ENCODE data around the gene ACSF2. TPM values are rescaled to one million over a fixed set of nuclear protein-coding genes. Genes with fewer than 3 reads are reported as not detected.

Gene ACSF2
- total RNA-seq, 1 experiment from 2014 or later, result 161 TPM

- CTCF ChIA-PET, result interaction anchor here (0.6 to 2.5 kb wide), 2 partner anchors 8 to 55 kb away, joined by 3 to 19 read pairs; partner anchors contain the start of gene LRRC59
- peaks cover 100% of the 10 kb centered on the region for H3K36me3 Mint-ChIP-seq (ENCODE audit: insufficient read depth, unreplicated experiment)
- intact Hi-C loops (cut with micrococcal nuclease; ENCODE audit: unreplicated experiment), result no loop called here
Measured at GRCh38 chr17:50389534-50389933, 36.5 kb upstream of the ACSF2 start.

GRCh38 chr17:50392621-50393020 is 33.4 kb upstream of the ACSF2 start:
- Mint-ChIP-seq H3K4me3 (ENCODE audit: unreplicated experiment) (no peak overlapping the region), H3K9me3 (ENCODE audit: unreplicated experiment) (no peaks in the 10 kb centered on the region), H3K4me1 (ENCODE audit: low read depth, unreplicated experiment) (peaks cover 7% of the 10 kb centered on the region), H3K27me3 (ENCODE audit: insufficient read depth, unreplicated experiment) (no peaks in the 10 kb centered on the region), H3K36me3 (ENCODE audit: insufficient read depth, unreplicated experiment) (peaks cover 93% of the 10 kb centered on the region), H3K27ac (ENCODE audit: unreplicated experiment) (no peak overlapping the region)
- no TSS peak for BruUV-seq (replicated peaks)
- DNase-seq, result no peak
- TF ChIP-seq CTCF (IDR thresholded peaks at IDR 0.05; ENCODE audit: insufficient read depth in 1 of 2, low read depth in 1 of 2, low read length in 1 of 2, severe bottlenecking in 1 of 2, unreplicated experiment in 1 of 2), result no peak
- ChIA-PET CTCF (interaction anchor here (0.6 to 1.0 kb wide), 2 partner anchors 86 to 1305 kb away, joined by 3 to 9 read pairs; no protein-coding TSS in a partner anchor), POLR2A (interaction anchor here (0.6 kb wide), 1 partner anchor 32 kb away, joined by 3 read pairs; no protein-coding TSS in a partner anchor)
- no peaks in the 10 kb centered on the region for H3K9me3 ChIP-seq
- intact Hi-C loops (cut with micrococcal nuclease; ENCODE audit: unreplicated experiment), result no loop called here
- H3K27me3 ChIP-seq (replicated peaks; ENCODE audit: control insufficient read depth, insufficient read depth, low read length), result no peaks in the 10 kb centered on the region
- peaks cover 21% of the 10 kb centered on the region for H3K36me3 ChIP-seq (ENCODE audit: control insufficient read depth, insufficient read depth, low read length)
- H3K4me3 ChIP-seq (ENCODE audit: low read depth, low read length), result no peak overlapping the region
- peaks cover 5% of the 10 kb centered on the region; the same call in 1 of the 2 replicates for H3K4me1 ChIP-seq

More at GRCh38 chr17:50389534-50389933, 36.5 kb upstream of the ACSF2 start:
- H3K36me3 ChIP-seq (ENCODE audit: control insufficient read depth, insufficient read depth, low read length), result peaks cover 22% of the 10 kb centered on the region
- no TSS peak for BruUV-seq (replicated peaks)
- no peak for DNase-seq
- Mint-ChIP-seq H3K27ac (ENCODE audit: unreplicated experiment) (no peak overlapping the region), H3K4me1 (ENCODE audit: low read depth, unreplicated experiment) (no peaks in the 10 kb centered on the region), H3K27me3 (ENCODE audit: insufficient read depth, unreplicated experiment) (no peaks in the 10 kb centered on the region), H3K9me3 (ENCODE audit: unreplicated experiment) (no peaks in the 10 kb centered on the region), H3K4me3 (ENCODE audit: unreplicated experiment) (no peak overlapping the region)
- no peak overlapping the region for H3K4me3 ChIP-seq (ENCODE audit: low read depth, low read length)
- H3K27me3 ChIP-seq (replicated peaks; ENCODE audit: control insufficient read depth, insufficient read depth, low read length), result no peaks in the 10 kb centered on the region
- H3K9me3 ChIP-seq, result no peaks in the 10 kb centered on the region
- TF ChIP-seq CTCF (IDR thresholded peaks at IDR 0.05; ENCODE audit: insufficient read depth in 1 of 2, low read depth in 1 of 2, low read length in 1 of 2, severe bottlenecking in 1 of 2, unreplicated experiment in 1 of 2), result no peak
- no peaks in the 10 kb centered on the region for H3K4me1 ChIP-seq
- POLR2A ChIA-PET, result interaction anchor here (0.6 kb wide), 2 partner anchors 85 to 300 kb away, joined by 3 to 4 read pairs; no protein-coding TSS in a partner anchor

- no peak for TF ChIP-seq CTCF (IDR thresholded peaks at IDR 0.05; ENCODE audit: insufficient read depth in 1 of 2, low read depth in 1 of 2, low read length in 1 of 2, severe bottlenecking in 1 of 2, unreplicated experiment in 1 of 2)
- intact Hi-C loops (cut with micrococcal nuclease; ENCODE audit: unreplicated experiment), result no loop called here
- no TSS peak for BruUV-seq (replicated peaks)
- Histone ChIP-seq H3K36me3 (ENCODE audit: control insufficient read depth, insufficient read depth, low read length) (peaks cover 21% of the 10 kb centered on the region), H3K9me3 (no peaks in the 10 kb centered on the region; the same call in 1 of the 2 replicates), H3K4me1 (peaks cover 5% of the 10 kb centered on the region; the same call in 1 of the 2 replicates), H3K4me3 (ENCODE audit: low read depth, low read length) (no peak overlapping the region), H3K27me3 (replicated peaks; ENCODE audit: control insufficient read depth, insufficient read depth, low read length) (no peaks in the 10 kb centered on the region)
- Mint-ChIP-seq H3K27me3 (ENCODE audit: insufficient read depth, unreplicated experiment) (no peaks in the 10 kb centered on the region), H3K27ac (ENCODE audit: unreplicated experiment) (peak overlapping the region; percentile 33), H3K9me3 (ENCODE audit: unreplicated experiment) (no peaks in the 10 kb centered on the region), H3K4me3 (ENCODE audit: unreplicated experiment) (peak overlapping the region; percentile 13), H3K4me1 (ENCODE audit: low read depth, unreplicated experiment) (peaks cover 12% of the 10 kb centered on the region), H3K36me3 (ENCODE audit: insufficient read depth, unreplicated experiment) (peaks cover 84% of the 10 kb centered on the region)
- ChIA-PET CTCF (no interaction called here), POLR2A (no interaction called here)
- DNase-seq, result no peak
Measured at GRCh38 chr17:50393700-50394099, 32.3 kb upstream of the ACSF2 start.
